CMK (cell line): ENCODE measurements around the gene CHCHD6.

ENCODE experiments used
- DNase-seq: peaks from one replicate; pipeline ENCODE4 v3.0.0-alpha.2; 2010; ENCODE audit warnings: low read depth

The CHCHD6 gene

DNA sequence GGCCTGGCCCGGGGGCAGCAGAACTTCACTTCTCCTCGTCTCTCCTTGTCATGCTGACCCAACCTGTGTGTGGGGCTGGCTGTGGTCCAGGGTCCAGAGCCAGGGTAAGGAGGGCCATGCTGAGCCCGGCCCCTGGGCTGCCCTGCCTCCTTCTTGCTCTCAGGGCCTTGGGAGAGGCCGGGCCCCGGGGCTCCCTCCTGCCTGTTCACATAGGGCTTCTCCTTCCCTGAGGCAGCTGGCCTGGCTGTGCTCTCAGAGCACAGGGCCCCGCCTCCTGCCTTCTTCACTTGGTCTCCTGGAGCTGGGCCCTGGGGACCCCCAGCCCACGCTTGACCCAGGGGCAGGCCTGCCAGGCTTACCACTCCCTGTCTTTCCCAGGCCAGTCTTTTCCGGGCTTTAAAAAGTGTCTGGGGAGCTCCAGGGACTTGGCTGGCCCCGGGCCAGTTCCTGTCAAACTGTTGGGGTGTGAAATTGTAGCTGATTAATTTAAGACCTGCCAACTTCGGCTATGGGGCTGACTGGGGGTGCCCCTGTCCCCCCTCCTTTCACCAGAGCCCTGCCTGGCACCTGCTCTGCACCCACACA lies 290.7 kb downstream of the CHCHD6 start:
- DNase-seq = no peak

DNA sequence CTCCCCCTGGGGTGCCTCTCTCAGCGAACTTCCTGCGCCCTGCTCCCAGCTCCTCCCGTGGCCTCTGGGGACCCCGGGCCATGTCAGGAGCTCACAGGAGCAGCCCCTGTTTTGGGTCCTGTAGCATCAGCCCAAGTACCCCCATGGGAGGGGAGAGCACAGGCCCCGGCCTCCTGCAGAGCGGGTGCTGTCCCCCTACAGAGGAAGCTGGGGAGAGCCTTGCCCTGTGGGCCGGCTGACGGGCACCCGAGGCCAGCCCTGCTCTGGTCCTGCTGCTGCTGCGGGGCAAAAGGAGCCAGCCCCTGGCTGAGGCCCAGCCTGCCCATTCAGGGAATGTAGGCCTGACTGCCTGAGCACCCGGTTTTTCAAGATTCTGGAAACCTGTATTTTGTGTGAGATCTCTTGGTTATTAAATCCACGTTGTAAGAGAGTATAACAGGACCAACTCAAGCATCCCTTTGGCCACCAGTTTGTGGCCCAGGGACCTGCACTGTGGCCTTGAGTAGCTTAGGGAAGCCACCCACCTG lies 291.3 kb downstream of the CHCHD6 start:
- DNase-seq = no peak

DNA sequence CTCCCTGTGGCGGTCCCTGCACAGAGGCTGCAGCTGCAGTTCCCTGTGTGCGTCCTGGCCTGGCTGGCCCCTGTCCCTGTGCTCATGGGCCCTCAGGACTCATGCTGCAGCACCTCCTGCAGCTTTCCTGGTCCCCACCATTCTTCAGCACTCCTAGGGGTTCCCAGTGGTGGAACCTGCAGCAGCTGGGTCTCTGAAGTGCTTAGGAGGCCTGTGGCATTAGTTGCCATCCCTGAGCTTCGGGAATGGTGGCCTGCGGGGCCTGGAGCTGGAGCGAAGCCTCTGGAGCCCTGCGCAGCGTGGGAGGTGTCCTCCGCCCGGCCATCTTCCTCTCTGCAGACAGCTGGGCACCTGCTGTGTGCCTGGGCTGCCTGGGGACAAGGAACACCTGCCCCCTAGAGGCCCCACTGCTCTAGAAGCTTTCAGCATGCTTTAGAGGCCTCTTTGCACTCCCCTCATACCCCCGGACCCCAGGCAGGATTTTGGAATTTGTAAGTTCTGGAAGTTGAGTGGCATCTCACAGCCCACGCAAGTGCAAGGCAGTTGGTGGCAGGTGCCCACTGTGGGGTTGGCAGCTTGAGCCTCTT lies 292.0 kb downstream of the CHCHD6 start:
- no peak for DNase-seq

DNA sequence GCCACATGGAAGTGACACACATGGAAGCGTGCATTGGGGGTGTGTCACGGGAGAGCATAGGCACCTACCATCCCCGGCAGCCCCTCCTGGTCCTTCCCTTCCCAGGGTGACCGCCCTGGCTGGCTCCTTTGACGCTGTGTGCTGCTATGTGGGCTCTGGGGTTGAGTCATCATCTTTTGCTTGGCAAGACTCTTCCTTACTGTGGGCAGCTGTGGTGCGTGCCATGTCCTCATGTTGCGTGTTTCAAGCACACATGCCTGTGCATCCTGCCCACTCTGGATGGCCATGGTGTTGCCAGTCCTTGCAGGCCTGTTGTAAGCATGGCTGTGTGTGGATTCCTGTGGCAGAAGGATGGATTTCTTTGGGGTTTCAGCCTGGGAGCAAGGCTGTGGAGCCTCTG lies 292.9 kb downstream of the CHCHD6 start:
- DNase-seq = no peak

DNA sequence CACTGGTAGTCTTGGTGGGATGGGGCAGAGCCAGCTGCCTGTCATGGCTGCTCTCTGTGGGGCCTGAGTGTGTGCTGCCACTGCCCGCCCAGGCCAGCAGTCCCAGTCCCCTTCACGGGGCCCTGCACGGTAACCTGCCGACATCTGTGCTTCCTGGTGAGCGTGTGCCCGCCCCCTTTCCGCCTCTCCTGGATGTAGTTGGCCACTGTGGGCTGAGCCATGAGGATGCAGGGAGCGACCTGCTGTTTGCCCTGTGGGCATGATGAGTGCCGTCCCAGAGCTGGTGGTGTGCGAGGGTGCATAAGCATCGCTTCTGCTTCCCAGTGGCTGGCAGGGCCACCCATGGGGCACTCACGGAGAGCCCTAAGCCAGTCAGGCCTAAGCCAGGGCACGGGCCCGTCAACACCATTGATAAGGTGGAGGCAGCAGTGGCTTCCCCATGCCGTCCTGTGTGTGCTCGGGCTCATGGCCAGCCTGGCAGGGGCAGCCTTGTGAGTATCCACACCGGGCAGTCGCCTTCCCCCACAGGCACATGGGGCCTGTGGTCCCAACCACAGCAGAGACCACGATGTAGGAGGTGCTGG lies 293.5 kb downstream of the CHCHD6 start:
- no peak for DNase-seq

DNA sequence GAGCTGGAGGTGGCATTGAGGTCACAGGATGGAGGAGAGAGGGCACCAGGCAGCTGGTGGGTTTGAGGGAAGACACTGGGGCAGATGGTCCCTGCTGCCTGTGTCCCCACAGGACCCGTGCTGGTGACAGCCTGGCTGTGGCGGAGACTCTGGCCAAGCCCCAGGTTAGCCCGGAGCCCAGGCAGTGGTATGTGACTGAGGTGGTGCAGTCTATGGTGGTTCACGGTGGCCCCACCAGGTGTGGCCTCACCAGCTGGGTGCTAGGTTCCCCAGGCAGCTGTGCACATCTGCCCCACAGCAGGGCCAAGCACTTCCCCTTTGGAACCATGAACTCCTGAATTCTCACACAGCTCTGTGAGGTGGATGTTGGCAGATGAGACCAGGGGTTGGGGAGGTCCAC lies 294.3 kb downstream of the CHCHD6 start:
- DNase-seq = no peak

DNA sequence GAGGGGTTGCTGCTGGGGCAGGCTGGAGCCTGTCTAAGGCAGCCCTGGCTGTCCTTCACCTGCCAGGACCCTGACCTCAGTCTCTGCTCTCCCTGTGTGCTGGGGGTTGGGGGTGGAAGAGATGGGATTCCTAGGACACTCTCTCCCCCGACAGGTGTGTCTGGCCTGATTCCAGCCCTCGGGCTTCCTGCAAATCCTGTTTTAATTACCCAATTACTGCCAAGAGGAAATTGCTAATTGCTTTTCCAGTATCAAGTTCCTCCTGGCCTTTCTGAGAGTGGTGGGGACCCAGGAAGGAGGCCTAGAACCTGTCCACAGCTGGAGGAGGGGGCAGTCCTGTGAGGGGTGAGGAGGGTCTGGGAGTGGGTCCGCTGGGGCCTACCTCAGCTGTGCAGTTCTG lies 294.7 kb downstream of the CHCHD6 start:
- no peak for DNase-seq

DNA sequence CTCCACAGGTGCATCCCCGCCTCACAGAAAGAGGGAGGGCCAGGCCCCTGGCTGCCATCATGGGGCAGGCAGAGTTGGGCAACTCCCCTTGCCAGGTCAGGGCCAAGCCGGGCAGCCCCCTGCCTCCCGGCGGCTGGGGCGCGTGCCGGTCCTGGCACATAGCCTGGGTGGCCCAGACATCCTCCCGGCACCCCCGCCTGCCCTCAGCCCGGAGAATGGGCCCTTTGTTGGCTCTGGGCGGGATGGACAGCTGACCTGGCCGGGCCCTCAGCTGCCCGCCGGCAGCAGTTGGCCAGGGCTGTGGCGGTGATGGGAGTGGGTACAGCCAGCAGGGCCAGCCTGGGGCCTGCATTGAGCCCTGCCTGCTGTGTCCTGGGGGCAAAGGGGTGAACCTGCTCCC lies 295.3 kb downstream of the CHCHD6 start:
- DNase-seq = no peak

DNA sequence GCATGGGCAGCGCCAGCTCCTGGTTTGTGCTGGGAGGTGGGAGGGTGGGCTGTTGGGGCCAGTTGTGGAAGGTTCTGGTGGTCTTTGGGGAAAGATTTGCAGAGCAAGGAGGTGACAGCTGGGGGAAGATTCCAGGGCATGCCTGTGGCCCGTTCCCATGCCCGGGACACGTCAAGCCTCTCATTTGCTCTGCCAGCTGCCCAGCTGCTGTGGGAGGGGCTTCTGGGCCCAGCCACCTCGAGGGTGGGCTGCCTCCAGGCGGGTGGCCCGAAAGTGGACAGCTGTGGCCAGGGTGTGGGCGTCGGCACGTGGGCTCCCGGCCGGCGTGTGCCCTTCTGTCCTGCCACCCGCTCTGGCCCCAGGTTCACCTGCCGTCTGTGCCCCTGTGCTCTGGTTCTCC lies 296.1 kb downstream of the CHCHD6 start:
- DNase-seq = no peak

DNA sequence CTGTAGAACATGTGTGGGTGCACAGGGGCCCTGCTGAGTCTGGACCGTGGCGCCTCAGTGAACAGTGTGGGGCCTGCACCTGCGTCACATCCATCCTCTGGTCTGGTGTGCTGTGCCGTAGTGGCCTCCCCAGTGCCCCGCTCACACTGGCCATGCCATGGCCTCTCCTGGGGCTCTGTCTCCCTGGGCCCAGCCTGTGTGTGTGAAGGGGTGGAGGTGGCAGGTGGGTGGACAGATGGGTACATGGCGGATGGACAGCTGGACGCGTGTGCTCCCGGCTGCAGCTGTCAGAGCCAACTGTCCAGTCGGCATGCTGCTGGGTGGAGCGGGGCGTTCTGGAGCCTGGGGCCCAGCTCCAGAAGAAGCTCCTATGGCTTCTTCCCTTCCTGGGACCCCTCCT lies 296.7 kb downstream of the CHCHD6 start:
- DNase-seq = no peak

DNA sequence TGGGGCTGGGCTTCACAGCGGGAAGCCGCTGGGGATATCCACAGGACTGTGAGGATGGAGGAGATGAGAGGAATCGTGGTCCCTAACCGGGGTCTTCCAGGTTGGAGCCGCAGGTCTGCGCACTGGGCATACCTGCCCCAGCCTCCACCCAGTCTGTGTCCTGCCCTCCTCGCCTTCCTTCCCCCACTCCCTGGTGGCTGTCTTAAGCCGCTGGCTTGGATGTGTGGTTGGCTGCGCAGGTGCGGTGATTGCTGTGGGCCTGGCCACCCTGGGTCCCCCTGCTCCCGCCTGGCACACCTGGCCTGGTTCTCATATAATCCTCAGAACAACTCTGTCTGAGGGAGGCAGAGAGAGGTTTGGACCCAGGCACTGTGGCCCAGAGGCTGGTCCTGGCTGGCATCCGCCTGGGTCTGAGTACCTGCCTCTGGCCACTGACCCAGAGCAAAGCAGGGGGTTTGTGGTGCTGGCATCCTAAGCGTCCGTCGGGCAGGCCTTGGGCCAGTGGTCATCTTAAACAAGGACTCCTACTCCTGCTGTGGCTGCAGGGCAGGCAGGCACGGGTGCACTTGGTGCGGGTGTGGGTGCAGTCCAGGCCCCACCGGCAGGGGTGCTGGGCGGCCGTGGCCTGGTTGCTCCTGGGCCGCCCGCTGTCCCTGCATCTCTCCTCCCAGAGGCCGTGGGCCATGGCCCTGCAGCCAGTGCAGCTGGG lies 297.6 kb downstream of the CHCHD6 start:
- no peak for DNase-seq

DNA sequence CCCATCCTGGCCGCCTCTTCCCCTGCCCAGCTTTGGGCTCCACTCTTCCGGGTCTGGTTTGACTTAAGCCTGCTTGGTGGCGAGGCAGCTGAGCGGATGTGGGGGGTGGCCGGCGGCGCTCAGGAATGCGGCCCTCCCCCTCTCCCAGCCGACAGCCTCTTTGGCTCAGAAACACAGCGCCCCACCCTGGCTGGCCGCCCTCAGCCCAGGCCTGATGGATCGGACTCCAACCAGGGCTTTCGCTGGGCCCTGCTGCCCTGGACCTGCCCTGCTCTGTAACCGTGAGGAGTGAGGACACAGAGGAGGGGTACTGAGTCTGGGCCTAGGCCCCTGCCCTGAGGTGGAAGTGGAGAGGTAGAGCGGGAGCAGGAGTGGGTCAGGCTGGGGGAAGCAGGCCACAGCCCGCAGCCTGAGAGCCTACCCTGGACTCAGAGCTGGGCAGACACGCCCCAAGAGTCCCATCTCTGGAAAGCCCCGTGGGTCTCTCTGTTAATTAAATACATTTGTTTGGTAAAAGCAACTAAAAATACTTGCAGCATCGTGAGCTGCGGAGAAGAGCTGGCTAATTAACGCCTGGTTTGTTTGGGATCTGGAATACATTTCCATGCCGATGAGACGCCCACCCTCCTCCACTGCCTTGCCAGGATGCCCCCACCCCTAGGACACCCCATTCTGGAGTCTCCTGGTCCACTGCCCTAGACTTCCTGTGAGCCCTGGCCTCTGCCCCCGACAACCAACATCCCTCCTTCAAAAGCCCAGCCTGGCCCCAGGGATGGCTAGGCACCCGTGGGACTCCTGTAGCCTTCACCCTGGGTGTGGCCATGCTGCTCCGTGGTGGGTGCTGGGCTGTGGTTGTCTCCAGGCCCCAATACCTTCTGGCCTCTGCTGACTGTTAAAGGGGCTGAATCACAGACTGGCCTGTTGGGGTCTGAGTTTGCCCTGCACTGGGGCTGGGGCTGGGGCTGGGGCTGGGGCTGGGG lies 298.4 kb downstream of the CHCHD6 start:
- no peak for DNase-seq

DNA sequence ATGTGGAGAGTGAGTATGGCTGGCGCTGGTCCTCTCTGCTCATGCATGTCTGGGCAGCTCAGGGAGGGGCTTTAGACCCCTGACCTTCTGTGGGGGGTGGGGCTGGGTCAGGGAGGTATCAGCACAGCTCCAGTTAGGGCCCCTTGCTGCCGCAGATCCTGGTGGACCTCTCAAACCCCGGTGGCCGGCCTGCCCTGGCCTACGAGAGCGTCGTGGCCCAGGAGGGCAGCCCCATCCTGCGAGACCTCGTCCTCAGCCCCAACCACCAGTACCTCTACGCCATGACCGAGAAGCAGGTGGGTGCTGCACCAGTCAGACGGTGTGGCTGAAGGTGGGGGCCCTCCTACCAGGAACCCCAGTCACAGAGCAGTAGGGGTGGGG lies 299.1 kb downstream of the CHCHD6 start:
- DNase-seq = no peak

DNA sequence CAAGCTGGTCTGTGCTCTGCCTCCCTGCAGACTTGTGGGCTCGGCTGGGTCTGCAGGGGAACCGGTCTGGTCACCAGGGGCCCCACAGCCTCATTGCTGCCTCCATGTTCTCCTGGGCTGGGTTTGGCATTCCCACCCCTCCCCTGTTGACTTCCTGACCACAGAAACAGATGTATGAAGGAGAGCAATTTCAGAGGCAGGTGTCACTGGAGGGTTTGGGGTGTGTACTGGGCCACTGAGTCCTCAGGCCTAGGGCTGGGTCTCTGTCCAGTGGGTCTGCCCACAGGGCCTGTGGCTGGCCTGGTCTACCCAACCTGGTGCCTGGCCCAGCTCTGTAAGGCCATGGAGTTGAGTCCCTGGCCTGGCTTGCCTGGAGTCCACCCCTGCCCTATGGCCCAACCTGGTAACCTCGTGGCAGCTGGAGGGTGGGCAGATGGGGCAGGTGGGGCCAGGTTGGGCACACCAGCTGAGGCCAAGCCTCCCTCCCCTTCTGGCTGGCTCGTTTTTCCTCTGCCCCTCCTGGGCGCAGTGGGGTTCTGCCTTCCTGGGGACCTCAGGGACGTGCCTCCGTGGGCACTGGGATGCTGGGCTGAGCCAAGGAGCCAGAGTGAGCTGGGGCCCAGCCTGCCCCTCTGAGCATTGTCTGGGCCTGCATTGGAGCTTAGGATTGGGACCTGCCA lies 299.7 kb downstream of the CHCHD6 start:
- no peak for DNase-seq

DNA sequence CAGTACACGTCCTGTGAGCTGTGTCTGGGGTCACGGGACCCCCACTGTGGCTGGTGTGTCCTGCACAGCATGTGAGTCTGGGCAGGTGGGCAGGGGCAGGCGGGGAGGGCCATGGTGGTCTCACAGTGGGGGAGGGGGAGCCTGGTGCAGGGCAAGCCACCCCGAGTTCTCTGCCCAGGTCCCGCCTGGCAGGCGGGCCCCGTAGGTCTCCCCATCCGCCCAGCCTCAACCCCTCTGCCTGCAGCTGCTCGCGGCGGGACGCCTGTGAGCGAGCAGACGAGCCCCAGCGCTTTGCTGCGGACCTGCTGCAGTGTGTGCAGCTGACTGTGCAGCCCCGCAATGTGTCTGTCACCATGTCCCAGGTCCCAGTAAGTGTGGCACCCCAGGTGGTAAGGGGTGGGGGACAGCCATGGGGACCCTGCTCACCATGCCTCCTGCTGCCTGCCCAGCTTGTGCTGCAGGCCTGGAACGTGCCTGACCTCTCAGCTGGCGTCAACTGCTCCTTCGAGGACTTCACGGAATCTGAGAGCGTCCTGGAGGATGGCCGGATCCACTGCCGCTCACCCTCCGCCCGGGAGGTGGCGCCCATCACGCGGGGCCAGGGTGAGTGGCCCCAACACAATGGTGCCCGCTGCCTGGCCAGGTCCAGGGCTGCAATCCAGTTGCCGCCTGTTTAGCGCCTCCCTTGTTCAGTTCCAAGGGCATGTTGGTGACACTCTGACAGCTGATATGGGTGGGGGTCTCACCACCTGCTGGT lies 300.8 kb downstream of the CHCHD6 start:
- no peak for DNase-seq

DNA sequence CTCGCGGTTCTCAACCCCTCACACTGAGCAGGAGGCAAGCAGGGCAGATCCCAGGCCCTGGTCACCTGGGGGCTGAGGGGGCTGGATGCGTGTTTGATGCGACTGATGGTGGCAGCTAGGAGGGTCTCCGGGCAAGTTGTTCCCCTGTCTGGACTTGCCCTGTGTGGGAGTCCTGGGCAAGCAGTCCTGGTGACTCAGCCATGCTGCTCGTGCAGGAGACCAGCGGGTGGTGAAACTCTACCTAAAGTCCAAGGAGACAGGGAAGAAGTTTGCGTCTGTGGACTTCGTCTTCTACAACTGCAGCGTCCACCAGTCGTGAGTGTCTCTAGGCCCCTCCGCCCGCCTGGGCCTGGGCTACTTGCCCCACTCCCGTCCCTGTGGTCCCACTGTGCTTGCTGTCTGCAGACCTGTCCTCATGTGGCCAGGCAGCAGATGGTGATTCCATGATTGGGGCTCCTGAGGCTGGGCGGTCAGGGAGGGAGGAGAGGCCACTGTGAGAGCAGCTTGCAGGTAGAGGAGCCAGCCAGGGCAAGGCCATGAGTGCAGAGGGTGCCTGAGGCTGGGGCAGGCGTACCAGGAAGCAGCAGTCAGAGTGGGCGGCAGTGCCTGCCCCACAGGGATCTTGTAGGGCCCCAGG lies 301.9 kb downstream of the CHCHD6 start:
- DNase-seq = no peak

DNA sequence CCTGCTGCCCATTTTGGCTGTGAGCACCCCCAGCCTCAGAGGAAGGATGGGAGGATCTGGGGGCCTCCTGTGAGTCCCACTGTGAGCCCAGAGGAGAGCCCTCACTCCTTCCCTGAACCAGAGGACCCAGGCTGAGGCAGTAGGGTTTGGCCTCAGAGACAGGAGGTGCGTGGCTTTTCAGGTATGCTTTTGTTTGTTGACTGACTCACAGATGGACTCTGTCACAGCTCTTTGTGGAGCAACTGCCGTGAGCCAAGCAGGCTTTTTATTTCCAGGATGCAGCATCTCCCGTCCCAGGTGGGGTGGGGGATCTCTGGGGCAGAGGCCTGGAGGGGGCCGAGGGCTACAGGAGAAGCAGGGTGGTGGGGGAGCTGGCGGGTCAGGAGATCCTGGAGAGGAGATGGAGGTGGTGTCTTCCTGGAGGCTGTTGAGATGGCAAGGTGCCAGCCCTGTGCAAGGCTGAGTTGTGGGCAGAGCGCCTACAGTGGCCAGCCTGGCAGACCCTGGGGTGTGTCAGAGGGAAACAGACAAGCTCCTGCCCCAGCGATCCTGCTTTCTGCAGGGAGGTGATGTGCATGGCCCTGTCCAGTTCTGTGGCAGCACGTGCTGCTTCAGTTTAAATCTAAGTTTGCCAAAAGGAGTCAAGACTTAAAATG lies 302.9 kb downstream of the CHCHD6 start:
- DNase-seq = no peak

DNA sequence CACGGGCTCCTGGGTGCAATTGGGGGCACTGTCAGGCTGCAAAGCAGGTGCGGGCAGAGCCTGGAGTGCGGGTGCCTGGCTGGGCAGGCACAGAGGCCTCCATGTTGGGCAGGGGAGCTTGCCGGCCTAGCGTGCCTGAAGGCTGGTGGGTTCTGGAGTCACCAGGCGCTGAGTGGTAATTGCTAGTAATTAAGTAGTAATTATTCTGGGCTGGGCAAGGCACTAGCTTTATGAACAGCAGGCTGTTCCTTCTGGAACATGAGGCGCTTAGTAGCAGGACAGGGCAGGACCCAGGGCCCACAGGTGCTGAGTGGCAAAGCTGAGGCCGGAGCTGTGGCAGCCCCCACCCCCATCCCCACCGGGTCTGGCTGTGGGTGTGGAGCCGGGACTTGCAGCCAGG lies 304.2 kb downstream of the CHCHD6 start:
- no peak for DNase-seq

DNA sequence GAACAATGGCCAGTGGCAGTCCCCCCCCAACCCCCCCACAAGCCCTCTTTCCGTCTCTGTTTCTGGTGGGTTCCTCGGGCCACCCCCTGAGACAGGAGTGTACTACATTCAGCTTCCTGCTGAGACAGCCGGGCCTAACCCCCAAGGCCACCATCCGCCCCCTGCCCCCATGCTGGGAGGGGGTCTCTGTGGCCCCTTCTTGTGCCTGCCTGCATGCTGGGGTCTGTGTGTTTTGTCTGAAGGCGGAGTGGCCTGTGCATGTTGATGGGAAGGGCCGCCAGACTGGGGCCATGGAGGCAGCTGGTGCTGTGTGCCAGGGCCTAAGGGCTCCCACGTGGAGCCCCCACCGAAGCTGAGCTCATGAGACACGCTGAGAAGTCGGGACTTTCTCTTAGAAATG lies 305.5 kb downstream of the CHCHD6 start:
- DNase-seq = no peak
